H1 (cell line): ENCODE data around the gene TREM1. TPM values are rescaled to one million over a fixed set of nuclear protein-coding genes. Genes with fewer than 3 reads are reported as not detected.

Experiments
- CTCF ChIA-PET: fragments of 300-600 bp; sonication (Branson Sonifier 250); formaldehyde crosslinking; loops from one replicate; lab custom pipeline; 2021; ENCODE audit not compliant: partially characterized antibody; lab: Charles Lee
- POLR2A ChIA-PET: fragments of 300-600 bp; sonication (Branson Sonifier 250); formaldehyde crosslinking; loops from one replicate; lab custom pipeline; 2021; ENCODE audit warnings: inconsistent platforms; ENCODE audit not compliant: partially characterized antibody; lab: Charles Lee
- DNase-seq, 2 experiments: peaks; one replicate each; pipeline versions ENCODE4 v3.0.0 to v3.0.0-alpha.2; 2010 to 2022; ENCODE audit warnings: low spot score in 2 of 2, low read depth in 1 of 2, mixed read lengths in 1 of 2
- FAIRE-seq: peaks from 2 replicates; lab custom pipeline; 2011; peaks lifted over from hg19 to GRCh38; lab: Jason Lieb, UNC
- H2AFZ ChIP-seq: 2 replicates; pipeline ENCODE4 v1.8.1; 2012; ENCODE audit warnings: low read length, inconsistent platforms
- H2AK5ac ChIP-seq: 2 replicates; pipeline ENCODE4 v1.6.1; 2013; ENCODE audit warnings: low read depth, low read length
- H2BK120ac ChIP-seq: replicated peaks from 2 replicates; pipeline ENCODE3; 2013; ENCODE audit warnings: low read depth, low read length, inconsistent platforms
- H2BK12ac ChIP-seq: 2 replicates; pipeline ENCODE4 v1.6.1; 2013; ENCODE audit warnings: low read depth, low read length
- H2BK15ac ChIP-seq: 2 replicates; pipeline ENCODE4 v1.6.1; 2013; ENCODE audit warnings: low read length
- H2BK20ac ChIP-seq: 2 replicates; pipeline ENCODE4 v1.6.1; 2013; ENCODE audit warnings: low read length
- H2BK5ac ChIP-seq: 2 replicates; pipeline ENCODE4 v1.6.1; 2013; ENCODE audit warnings: low read depth, low read length
- H3K14ac ChIP-seq: 2 replicates; pipeline ENCODE4 v1.6.1; 2013; ENCODE audit warnings: inconsistent platforms; ENCODE audit not compliant: insufficient read length
- H3K18ac ChIP-seq: 2 replicates; pipeline ENCODE4 v1.6.1; 2013; ENCODE audit warnings: low read length; ENCODE audit errors: extremely low read depth
- H3K23ac ChIP-seq: 2 replicates; pipeline ENCODE4 v1.6.1; 2013; ENCODE audit warnings: inconsistent platforms; ENCODE audit not compliant: insufficient read length
- H3K23me2 ChIP-seq: 2 replicates; pipeline ENCODE4 v1.6.1; 2013; ENCODE audit warnings: low read depth, low read length
- H3K27ac ChIP-seq: 2 replicates; pipeline ENCODE4 v1.6.1; 2011; ENCODE audit warnings: low read depth, low read length, inconsistent platforms
- H3K27me3 ChIP-seq, 4 experiments: replicated peaks in 1 of 4; 1 replicate in 1 of 4; 2 replicates in 3 of 4; pipeline versions ENCODE4 v1.6.1 to v1.8.1; 2011 to 2013; ENCODE audit warnings: low read length in 3 of 4, mild to moderate bottlenecking in 3 of 4, inconsistent platforms in 2 of 4, mixed read lengths in 2 of 4, moderate library complexity in 1 of 4; ENCODE audit not compliant: control insufficient read depth in 3 of 4, insufficient read depth in 3 of 4; ENCODE audit errors: extremely low read depth in 1 of 4
- H3K36me3 ChIP-seq, 4 experiments: 2 replicates each; pipeline versions ENCODE4 v1.6.1 to v1.8.1; 2011 to 2013; ENCODE audit warnings: mild to moderate bottlenecking in 4 of 4, low read length in 3 of 4, moderate library complexity in 2 of 4, control low read depth in 1 of 4, inconsistent platforms in 1 of 4; ENCODE audit not compliant: insufficient read depth in 4 of 4, control insufficient read depth in 2 of 4
- H3K4ac ChIP-seq: replicated peaks from 2 replicates; pipeline ENCODE3; 2013; ENCODE audit warnings: low read length, low read depth, mixed read lengths, inconsistent platforms; ENCODE audit not compliant: insufficient read length
- H3K4me1 ChIP-seq, 4 experiments: replicated peaks in 1 of 4; 1 replicate in 1 of 4; 2 replicates in 3 of 4; pipeline versions ENCODE4 v1.6.1 to v1.8.1; 2011 to 2013; ENCODE audit warnings: low read length in 3 of 4, inconsistent platforms in 2 of 4, mixed read lengths in 1 of 4; ENCODE audit not compliant: insufficient read depth in 4 of 4, control insufficient read depth in 3 of 4
- H3K4me2 ChIP-seq, 2 experiments: 2 replicates each; pipeline versions ENCODE4 v1.6.1 to v1.8.1; 2011 to 2013; ENCODE audit warnings: low read depth in 2 of 2, low read length in 2 of 2, control low read depth in 1 of 2, inconsistent platforms in 1 of 2, mild to moderate bottlenecking in 1 of 2; ENCODE audit not compliant: insufficient read depth in 1 of 2
- H3K4me3 ChIP-seq, 4 experiments: fragments of 200-600, 300-600 bp in 1 of 4; sonication (generic), shearing (Covaris generic), sonication (Bioruptor Twin) in 1 of 4; 2 replicates each; pipeline versions ENCODE4 v1.5.1 to v1.8.1; 2011 to 2016; ENCODE audit warnings: low read length in 4 of 4, low read depth in 3 of 4, control low read depth in 2 of 4, inconsistent platforms in 2 of 4, mild to moderate bottlenecking in 2 of 4, mixed read lengths in 1 of 4, moderate library complexity in 1 of 4; ENCODE audit not compliant: insufficient read depth in 2 of 4; ENCODE audit errors: extremely low read depth in 1 of 4
- H3K56ac ChIP-seq: replicated peaks from 2 replicates; pipeline ENCODE3; 2013; ENCODE audit warnings: low read depth, mild to moderate bottlenecking, mixed read lengths, low read length, inconsistent platforms; ENCODE audit not compliant: insufficient read length
- H3K79me1 ChIP-seq: 2 replicates; pipeline ENCODE4 v1.6.1; 2013; ENCODE audit warnings: low read depth, low read length, control low read depth
- H3K79me2 ChIP-seq, 2 experiments: 2 replicates each; pipeline versions ENCODE4 v1.6.1 to v1.8.1; 2012 to 2013; ENCODE audit warnings: low read length in 2 of 2, mild to moderate bottlenecking in 2 of 2, inconsistent platforms in 1 of 2; ENCODE audit not compliant: insufficient read depth in 2 of 2, control insufficient read depth in 1 of 2
- H3K9ac ChIP-seq, 4 experiments: replicated peaks in 1 of 4; 1 replicate in 1 of 4; 2 replicates in 3 of 4; pipeline versions ENCODE4 v1.6.1 to v1.8.1; 2011 to 2013; ENCODE audit warnings: low read depth in 3 of 4, low read length in 3 of 4, control low read depth in 2 of 4, mild to moderate bottlenecking in 2 of 4, moderate library complexity in 2 of 4, inconsistent platforms in 1 of 4; ENCODE audit errors: extremely low read depth in 1 of 4
- H3K9me3 ChIP-seq, 2 experiments: 2 replicates each; pipeline versions ENCODE4 v1.6.1 to v1.8.1; 2012 to 2013; ENCODE audit warnings: mild to moderate bottlenecking in 2 of 2, moderate library complexity in 2 of 2, control low read depth in 1 of 2, inconsistent platforms in 1 of 2, low read depth in 1 of 2, low read length in 1 of 2, mixed read lengths in 1 of 2; ENCODE audit not compliant: insufficient read depth in 2 of 2
- H4K20me1 ChIP-seq, 2 experiments: replicated peaks in 1 of 2; 2 replicates each; pipeline versions ENCODE3 to v1.8.1; 2011 to 2013; ENCODE audit warnings: inconsistent platforms in 2 of 2, low read length in 2 of 2, mild to moderate bottlenecking in 1 of 2; ENCODE audit not compliant: insufficient read depth in 2 of 2, control insufficient read depth in 1 of 2
- H4K5ac ChIP-seq: 2 replicates; pipeline ENCODE4 v1.6.1; 2013; ENCODE audit warnings: low read length, low read depth, mixed read lengths, inconsistent platforms; ENCODE audit not compliant: insufficient read length
- H4K8ac ChIP-seq: 2 replicates; pipeline ENCODE4 v1.8.0; 2013; ENCODE audit warnings: mild to moderate bottlenecking, moderate library complexity, low read length, inconsistent platforms; ENCODE audit not compliant: insufficient read depth; ENCODE audit errors: extremely low read depth
- H4K91ac ChIP-seq: replicated peaks from 2 replicates; pipeline ENCODE3; 2013; ENCODE audit warnings: low read length, mixed read lengths, inconsistent platforms; ENCODE audit not compliant: insufficient read length
- ATF2 ChIP-seq: IDR thresholded peaks from 2 replicates; pipeline ENCODE4 v1.6.1; 2012; ENCODE audit warnings: low read length, inconsistent platforms
- RNF2 ChIP-seq: fragments of 200-900, 300-1000 bp; sonication (generic); IDR thresholded peaks from 2 replicates; pipeline ENCODE4 v1.7.1; 2016; ENCODE audit warnings: borderline replicate concordance, low read depth, mild to moderate bottlenecking, antibody characterized with exemption, low read length; ENCODE audit not compliant: poor library complexity, severe bottlenecking; ENCODE audit errors: missing control alignments
- WGBS, 2 experiments: shearing (Covaris generic) in 1 of 2; methylation state at CpG; one replicate each; pipeline versions ENCODE4 v1.1.6 to v1.1.7; 2013 to 2015; ENCODE audit warnings: low lambda C conversion rate in 2 of 2, mixed read lengths in 2 of 2, inconsistent platforms in 1 of 2, low coverage in 1 of 2, missing lambda C conversion rate in 1 of 2; ENCODE audit not compliant: insufficient replicate concordance in 2 of 2, insufficient coverage in 1 of 2, insufficient read length in 1 of 2; ENCODE audit errors: extremely low coverage in 1 of 2, missing lambda C conversion rate in 1 of 2; 5-methylcytosine and 5-hydroxymethylcytosine counted together
- polyA plus RNA-seq, 7 experiments: library from polyadenylated mRNA; depleted of rRNA in 3 of 7; stranded (reverse) in 5 of 7; unstranded in 2 of 7; fragments of >200 nt in 5 of 7; fragments of 200-250 nt in 2 of 7; gene quantifications; 1 replicate in 5 of 7; 2 replicates in 1 of 7; 4 replicates in 1 of 7; pipeline versions ENCODE4 v1.2.1 to v1.2.3, GENCODE V29; 2011 to 2013; ENCODE audit warnings: missing spikeins in 2 of 7, mixed read lengths in 2 of 7
- total RNA-seq: library from RNA; stranded (reverse); fragmentation: NEBNext Ultra II Directional; extraction: Animal tissue kit (Norgen Biotek cat#: 25700); gene quantifications from 2 replicates; pipeline ENCODE4 v1.2.1, GENCODE V29; 2021

Gene TREM1
- total and polyA plus RNA-seq, 2 of the 8 experiments (the other 6 are each of a cell fraction or from before 2014, with no cell fraction given), result not detected

- Histone ChIP-seq H4K20me1 (peaks cover 0 to 4% of the 10 kb centered on the region in 2 experiments), H3K4me3 (no peak overlapping the region), H2BK12ac (no peak overlapping the region), H3K9ac (no peak overlapping the region), H4K8ac (no peak overlapping the region), H3K23ac (no peak overlapping the region), H2AFZ (no peak overlapping the region), H3K36me3 (no peaks in the 10 kb centered on the region), H3K27ac (no peak overlapping the region), H2BK5ac (no peak overlapping the region), H3K18ac (no peak overlapping the region), H3K4me2 (no peak overlapping the region), H4K5ac (no peak overlapping the region), H4K91ac (no peak overlapping the region), H2BK15ac (no peak overlapping the region), H3K4ac (no peak overlapping the region), H3K14ac (no peak overlapping the region), H3K27me3 (no peaks in the 10 kb centered on the region; a peak in 2 of 7 replicates), H3K9me3 (0 out of 4 replicates have a peak, but pooled peaks cover 0 to 3% of the 10 kb centered on the region in 2 experiments), H2BK20ac (no peak overlapping the region), H3K79me2 (no peaks in the 10 kb centered on the region), H3K23me2 (no peaks in the 10 kb centered on the region), H2BK120ac (no peak overlapping the region), H3K79me1 (no peaks in the 10 kb centered on the region), H3K4me1 (peaks cover 0 to 3% (median 0%) of the 10 kb centered on the region in 4 experiments; a peak in 2 of 7 replicates), H2AK5ac (no peak overlapping the region), H3K56ac (no peak overlapping the region)
- ChIA-PET CTCF (interaction anchor here (0.8 kb wide), 1 partner anchor 93 kb away, joined by 3 read pairs; no protein-coding TSS in a partner anchor), POLR2A (no interaction called here)
- 93% methylated on average over 4 of the region's 4 CpGs; no CpG with 5 or more reads in 1 of the 2 experiments for WGBS, 2 experiments
- DNase-seq (no peak), FAIRE-seq (no peak)
- TF ChIP-seq ATF2 (no peak), RNF2 (no peak)
These were observed 11.0 kb downstream of the TREM1 start for GRCh38 chr6:41275489-41275888.
